ENCODE results near the gene TP53I13. TPM values are rescaled to one million over a fixed set of nuclear protein-coding genes. Genes with fewer than 3 reads are reported as not detected.

The TP53I13 gene
- total RNA-seq, 1 donor from 2014 or later: 31.7 TPM

GRCh38 chr17:29611351-29612093 lies 43.0 kb downstream of the TP53I13 start:
- DNase-seq (ENCODE audit: low read depth) (no peak), FAIRE-seq (no peak)
- peaks cover 10% of the 10 kb centered on the region for H4K20me1 ChIP-seq (ENCODE audit: insufficient read depth, low read length)
- peaks cover 20% of the 10 kb centered on the region for H3K4me1 ChIP-seq (ENCODE audit: insufficient read depth, low read length)
- TF ChIP-seq EZH2 (IDR thresholded peaks at IDR 0.05; ENCODE audit: insufficient read depth, low read length): no peak
- no peak for TF ChIP-seq CTCF (IDR thresholded peaks at IDR 0.05; ENCODE audit: insufficient read depth, low read depth, low read length)
- no peak overlapping the region for H3K27ac ChIP-seq (ENCODE audit: low read depth, low read length)
- no peak overlapping the region for H2AFZ ChIP-seq (ENCODE audit: low read depth, low read length)
- no peak overlapping the region for H3K9ac ChIP-seq (ENCODE audit: low read length)
- no peaks in the 10 kb centered on the region for H3K4me1 Mint-ChIP-seq (ENCODE audit: low read depth, unreplicated experiment)
- H3K4me3 Mint-ChIP-seq (ENCODE audit: unreplicated experiment): no peak overlapping the region
- H3K9me3 ChIP-seq (ENCODE audit: insufficient read depth, low read depth, low read length): no peaks in the 10 kb centered on the region
- peaks cover 2% of the 10 kb centered on the region for H3K36me3 Mint-ChIP-seq (ENCODE audit: low read depth, unreplicated experiment)
- H3K9me3 Mint-ChIP-seq (ENCODE audit: unreplicated experiment): no peaks in the 10 kb centered on the region
- H3K27ac Mint-ChIP-seq (ENCODE audit: unreplicated experiment): no peak overlapping the region
- no peak overlapping the region for H3K4me3 ChIP-seq (ENCODE audit: insufficient read depth, low read depth, low read length)
- peaks cover 6% of the 10 kb centered on the region for H3K27me3 ChIP-seq (ENCODE audit: insufficient read depth, low read length)
- no peaks in the 10 kb centered on the region for H3K79me2 ChIP-seq (ENCODE audit: insufficient read depth, low read length)
- no peaks in the 10 kb centered on the region for H3K36me3 ChIP-seq (ENCODE audit: insufficient read depth, low read length)
- no peak overlapping the region for H3K4me2 ChIP-seq (ENCODE audit: low read length)
- H3K27me3 Mint-ChIP-seq (ENCODE audit: low read depth, unreplicated experiment): peaks cover 3% of the 10 kb centered on the region

- Histone ChIP-seq H3K4me1 (ENCODE audit: insufficient read depth, low read length) (peaks cover 21% of the 10 kb centered on the region), H3K79me2 (ENCODE audit: insufficient read depth, low read length) (no peaks in the 10 kb centered on the region), H4K20me1 (ENCODE audit: insufficient read depth, low read length) (peaks cover 12% of the 10 kb centered on the region), H3K4me3 (ENCODE audit: insufficient read depth, low read depth, low read length) (no peak overlapping the region), H3K4me2 (ENCODE audit: low read length) (no peak overlapping the region), H3K27me3 (ENCODE audit: insufficient read depth, low read length) (peaks cover 10% of the 10 kb centered on the region), H3K9ac (ENCODE audit: low read length) (no peak overlapping the region), H3K36me3 (ENCODE audit: insufficient read depth, low read length) (no peaks in the 10 kb centered on the region), H2AFZ (ENCODE audit: low read depth, low read length) (no peak overlapping the region), H3K27ac (ENCODE audit: low read depth, low read length) (no peak overlapping the region), H3K9me3 (ENCODE audit: insufficient read depth, low read depth, low read length) (no peaks in the 10 kb centered on the region)
- no peaks in the 10 kb centered on the region for H3K9me3 Mint-ChIP-seq (ENCODE audit: unreplicated experiment)
- no peak overlapping the region for H3K27ac Mint-ChIP-seq (ENCODE audit: unreplicated experiment)
- TF ChIP-seq EZH2 (IDR thresholded peaks at IDR 0.05; ENCODE audit: insufficient read depth, low read length): no peak
- TF ChIP-seq CTCF (IDR thresholded peaks at IDR 0.05; ENCODE audit: insufficient read depth, low read depth, low read length): no peak
- H3K4me1 Mint-ChIP-seq (ENCODE audit: low read depth, unreplicated experiment): no peaks in the 10 kb centered on the region
- no peak for DNase-seq (ENCODE audit: low read depth)
- no peak for FAIRE-seq
- peaks cover 7% of the 10 kb centered on the region for H3K27me3 Mint-ChIP-seq (ENCODE audit: low read depth, unreplicated experiment)
- H3K4me3 Mint-ChIP-seq (ENCODE audit: unreplicated experiment): no peak overlapping the region
- H3K36me3 Mint-ChIP-seq (ENCODE audit: low read depth, unreplicated experiment): peaks cover 2% of the 10 kb centered on the region
These were observed 43.5 kb downstream of the TP53I13 start for GRCh38 chr17:29612094-29612403.

All from astrocyte (in vitro differentiated cells and primary cell).